PC-9 (cell line): ENCODE measurements around the gene PDCD1LG2. TPM values are rescaled to one million over a fixed set of nuclear protein-coding genes. Genes with fewer than 3 reads are reported as not detected.

ENCODE experiments used
- BruUV-seq: library from RNA; stranded (reverse); fragments of 400-500 nt; replicated peaks from 2 replicates; lab custom pipeline; 2021; lab: Mats Ljungman, UMichigan
- CTCF ChIA-PET: fragments of 300-600 bp; sonication (Branson Sonifier 250); formaldehyde crosslinking; loops from one replicate; lab custom pipeline; 2022; ENCODE audit warnings: antibody characterized with exemption; lab: Charles Lee
- POLR2A ChIA-PET: fragments of 300-600 bp; sonication (Branson Sonifier 250); formaldehyde crosslinking; loops from one replicate; lab custom pipeline; 2022; ENCODE audit warnings: antibody characterized with exemption; ENCODE audit not compliant: unreplicated experiment; lab: Charles Lee
- DNase-seq, 2 experiments: peaks; one replicate each; pipeline versions ENCODE4 v3.0.0 to v3.0.0-alpha.2; 2015 to 2022; ENCODE audit warnings: mixed read lengths in 1 of 2
- H2AFZ ChIP-seq: fragments of 200-600 bp; sonication (generic); 2 replicates; pipeline ENCODE4 v1.8.1; 2017; ENCODE audit warnings: antibody characterized with exemption
- H3F3A ChIP-seq: fragments of 200-600 bp; sonication (generic); 2 replicates; pipeline ENCODE4 v1.8.1; 2017; ENCODE audit warnings: antibody characterized with exemption, mild to moderate bottlenecking, low read depth; ENCODE audit not compliant: insufficient read depth
- H3K27ac ChIP-seq: fragments of 200-600 bp; sonication (generic); 2 replicates; pipeline ENCODE4 v1.6.1; 2016; ENCODE audit warnings: mixed run types
- H3K27me3 ChIP-seq: fragments of 200-600 bp; sonication (generic); 2 replicates; pipeline ENCODE4 v1.6.1; 2016; ENCODE audit warnings: low read depth, mixed run types; ENCODE audit not compliant: insufficient read depth
- H3K36me3 ChIP-seq: fragments of 200-600 bp; sonication (generic); 2 replicates; pipeline ENCODE4 v1.6.1; 2016; ENCODE audit warnings: low read depth, mixed run types
- H3K4me1 ChIP-seq: fragments of 200-600 bp; sonication (generic); replicated peaks from 2 replicates; pipeline ENCODE4 v1.6.1; 2016; ENCODE audit warnings: mixed run types; ENCODE audit not compliant: insufficient read depth
- H3K4me2 ChIP-seq: fragments of 200-600 bp; sonication (generic); 2 replicates; pipeline ENCODE4 v1.6.1; 2017; ENCODE audit warnings: mixed run types
- H3K4me3 ChIP-seq: fragments of 200-600 bp; sonication (generic); 2 replicates; pipeline ENCODE4 v1.6.1; 2016; ENCODE audit warnings: mixed run types
- H3K79me2 ChIP-seq: fragments of 200-600 bp; sonication (generic); 2 replicates; pipeline ENCODE4 v1.6.1; 2017; ENCODE audit warnings: low read depth, mixed run types
- H3K9me2 ChIP-seq: fragments of 200-600 bp; sonication (generic); 2 replicates; pipeline ENCODE4 v1.8.1; 2017; ENCODE audit warnings: mild to moderate bottlenecking; ENCODE audit not compliant: insufficient read depth
- H3K9me3 ChIP-seq: fragments of 200-600 bp; sonication (generic); 2 replicates; pipeline ENCODE4 v1.8.1; 2016; ENCODE audit warnings: low read depth; ENCODE audit not compliant: insufficient read depth
- H4K20me1 ChIP-seq: fragments of 200-600 bp; sonication (generic); 2 replicates; pipeline ENCODE4 v1.8.1; 2017; ENCODE audit not compliant: insufficient read depth
- CTCF ChIP-seq: fragments of 200-600 bp; sonication (generic); conservative IDR thresholded peaks from 2 replicates; pipeline ENCODE4 v1.6.1; 2017; ENCODE audit warnings: mixed run types, antibody characterized with exemption, mild to moderate bottlenecking, moderate library complexity
- EZH2 ChIP-seq: fragments of 200-600 bp; sonication (generic); IDR thresholded peaks from 2 replicates; pipeline ENCODE4 v1.8.0; 2017; ENCODE audit warnings: antibody characterized with exemption, low read depth
- intact Hi-C: fragments of 100-400 bp; cut with micrococcal nuclease; formaldehyde crosslinking; loops from one replicate; pipeline ENCODE4 v1.10.0; 2022; ENCODE audit not compliant: unreplicated experiment
- total RNA-seq: library from RNA; stranded (reverse); gene quantifications from 2 replicates; pipeline ENCODE4 v1.2.3, GENCODE V29; 2021

Gene PDCD1LG2
- total RNA-seq, 1 experiment from 2014 or later = 1.4 TPM

- TF ChIP-seq CTCF = no peak
- no peak for TF ChIP-seq EZH2
- DNase-seq = no peak
- H3K27ac ChIP-seq = no peak overlapping the region
Observed at GRCh38 chr9:5552301-5552700, 42.0 kb downstream of the PDCD1LG2 start.

GRCh38 chr9:5553211-5553610 lies 42.9 kb downstream of the PDCD1LG2 start:
- Histone ChIP-seq H3K27me3 (no peaks in the 10 kb centered on the region), H3K4me3 (no peak overlapping the region), H3K27ac (no peak overlapping the region), H2AFZ (no peak overlapping the region), H4K20me1 (no peaks in the 10 kb centered on the region), H3K4me2 (no peak overlapping the region), H3K4me1 (peaks cover 32% of the 10 kb centered on the region), H3F3A (peaks cover 9% of the 10 kb centered on the region), H3K9me2 (no peaks in the 10 kb centered on the region), H3K36me3 (no peaks in the 10 kb centered on the region), H3K79me2 (no peaks in the 10 kb centered on the region), H3K9me3 (no peaks in the 10 kb centered on the region)
- TF ChIP-seq EZH2 (no peak), CTCF (no peak)
- no TSS peak for BruUV-seq
- POLR2A ChIA-PET = no interaction called here
- DNase-seq = no peak
- intact Hi-C loops = no loop called here
- CTCF ChIA-PET = no interaction called here

More at GRCh38 chr9:5552301-5552700, 42.0 kb downstream of the PDCD1LG2 start:
- Histone ChIP-seq H3K36me3 (no peaks in the 10 kb centered on the region), H3K4me1 (peaks cover 32% of the 10 kb centered on the region), H4K20me1 (no peaks in the 10 kb centered on the region), H3F3A (peaks cover 9% of the 10 kb centered on the region), H3K4me3 (no peak overlapping the region), H3K79me2 (no peaks in the 10 kb centered on the region), H3K27me3 (no peaks in the 10 kb centered on the region), H3K9me3 (no peaks in the 10 kb centered on the region), H3K9me2 (no peaks in the 10 kb centered on the region), H2AFZ (no peak overlapping the region), H3K4me2 (no peak overlapping the region)
- BruUV-seq = no TSS peak
- POLR2A ChIA-PET = no interaction called here
- CTCF ChIA-PET = no interaction called here
- intact Hi-C loops = no loop called here

DNA sequence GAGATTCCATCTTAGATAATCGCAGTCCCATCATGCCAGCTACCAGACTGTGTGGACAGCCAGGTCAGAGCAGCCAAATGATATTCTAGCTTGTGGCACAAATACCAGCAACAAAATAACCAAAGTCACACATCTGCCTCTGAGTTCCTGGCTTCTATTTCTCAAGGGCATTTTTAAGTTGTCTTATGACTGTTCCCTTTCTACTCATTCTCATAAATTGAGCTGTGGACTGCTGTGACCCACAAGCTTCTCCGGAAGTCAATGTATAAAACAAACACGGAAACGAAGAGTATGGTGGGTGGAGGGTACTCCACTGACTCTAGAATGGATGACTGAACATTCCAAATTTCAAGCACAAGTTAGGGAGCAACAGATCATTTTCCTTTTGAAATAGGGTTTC lies 43.9 kb downstream of the PDCD1LG2 start:
- Histone ChIP-seq H3K9me3 (no peaks in the 10 kb centered on the region), H3K4me3 (no peak overlapping the region), H3K4me1 (peaks cover 32% of the 10 kb centered on the region), H3K9me2 (no peaks in the 10 kb centered on the region), H3F3A (peaks cover 9% of the 10 kb centered on the region), H3K79me2 (no peaks in the 10 kb centered on the region), H3K4me2 (0 out of 2 replicates have a peak overlapping the region, but pooled peaks have one; percentile 16), H3K27me3 (no peaks in the 10 kb centered on the region), H4K20me1 (no peaks in the 10 kb centered on the region), H3K36me3 (no peaks in the 10 kb centered on the region), H3K27ac (peak overlapping the region; percentile 68), H2AFZ (no peak overlapping the region)
- CTCF ChIA-PET = no interaction called here
- DNase-seq = no peak
- intact Hi-C loops = no loop called here
- TF ChIP-seq CTCF (no peak), EZH2 (no peak)
- BruUV-seq = no TSS peak
- POLR2A ChIA-PET = no interaction called here
